ENCODE results near the gene MITF. TPM values are rescaled to one million over a fixed set of nuclear protein-coding genes. Genes with fewer than 3 reads are reported as not detected.

Gene MITF
- total RNA-seq, 2 donors from 2014 or later: 1.8 to 3.0 TPM

DNA sequence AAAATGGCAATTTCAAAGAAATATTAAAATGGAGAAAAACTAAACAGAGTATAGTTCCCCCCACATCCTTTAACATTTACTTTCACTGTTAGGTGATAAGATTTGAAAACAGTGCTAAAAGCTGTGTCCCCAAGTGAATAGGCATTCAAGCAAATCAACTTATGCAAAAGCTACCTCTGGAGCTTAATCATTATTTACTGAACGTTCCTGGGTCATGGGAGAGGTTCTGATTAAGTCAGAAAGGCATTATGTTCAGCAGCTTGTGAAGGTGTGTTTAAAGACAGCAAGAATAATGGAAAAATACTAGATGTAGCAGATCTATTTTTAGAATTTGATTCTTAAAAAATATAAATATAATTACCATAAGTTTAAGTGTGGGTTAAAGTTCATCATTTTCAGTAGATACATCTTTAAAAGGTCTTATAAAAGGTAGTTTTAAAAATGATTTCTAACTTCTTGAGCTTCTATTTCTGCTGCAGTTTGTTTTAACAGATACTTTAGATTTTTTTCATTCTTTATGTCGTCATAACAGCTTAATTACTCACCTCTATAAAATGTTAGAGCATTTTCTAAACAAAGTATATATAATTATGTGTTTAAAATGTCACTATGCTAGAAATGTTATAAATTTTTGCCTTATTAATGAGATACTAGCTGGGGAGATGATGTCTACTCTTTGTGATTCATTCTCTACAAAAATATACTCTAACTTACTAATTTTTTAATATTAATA is 127.9 kb downstream of the MITF start:
- WGBS, 2 experiments (ENCODE audit: insufficient coverage in 1 of 2, insufficient read length in 1 of 2): 21 to 50% methylated on average over 1 of the region's 2 CpGs
- no peak for DNase-seq

DNA sequence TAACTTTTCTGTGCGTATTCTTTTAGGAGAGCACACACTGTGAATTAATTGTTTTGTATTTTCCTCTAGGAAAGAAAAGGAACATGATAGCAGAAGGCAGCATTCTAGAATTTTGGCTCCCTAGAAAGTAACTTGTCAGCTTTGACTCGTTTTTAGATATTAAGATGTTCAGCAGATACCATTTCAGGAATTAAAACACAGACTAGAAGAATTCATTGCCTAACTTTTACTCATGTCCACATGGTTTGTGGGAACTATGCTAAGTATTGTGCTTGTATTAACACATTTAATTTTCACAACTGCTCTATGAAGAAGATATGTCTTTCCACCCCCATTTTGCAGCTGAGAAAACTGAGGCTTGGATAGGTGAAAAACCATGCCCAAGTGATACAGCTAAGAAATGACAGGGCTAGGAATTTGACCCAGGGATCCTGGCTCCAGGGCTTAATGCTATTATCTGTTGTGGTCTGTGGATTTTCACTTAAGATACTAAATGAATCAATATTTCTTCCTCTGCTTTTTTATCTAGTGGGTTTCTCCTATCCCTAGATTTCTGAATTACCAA is 128.8 kb downstream of the MITF start:
- Histone ChIP-seq H3K9ac (ENCODE audit: extremely low read depth, low read length, poor library complexity, severe bottlenecking) (no peak overlapping the region), H3K4me1 (ENCODE audit: control insufficient read depth, insufficient read depth, low read length) (peaks cover 8% of the 10 kb centered on the region), H3K36me3 (ENCODE audit: control insufficient read depth, insufficient read depth, low read length) (no peaks in the 10 kb centered on the region), H3K27ac (ENCODE audit: low read depth, low read length) (no peak overlapping the region), H3K4me3 (ENCODE audit: low read length) (no peak overlapping the region), H3K27me3 (ENCODE audit: control insufficient read depth, insufficient read depth, low read length, poor library complexity, severe bottlenecking) (peaks cover 39% of the 10 kb centered on the region), H3K9me3 (ENCODE audit: control insufficient read depth, low read length) (no peaks in the 10 kb centered on the region)
- 94 to 100% methylated on average over 1 to 2 of the region's 2 CpGs for WGBS, 2 experiments (ENCODE audit: insufficient coverage in 1 of 2, insufficient read length in 1 of 2)
- H3K9me3 Mint-ChIP-seq: no peaks in the 10 kb centered on the region
- H3K4me1 Mint-ChIP-seq: peaks cover 16% of the 10 kb centered on the region
- no peaks in the 10 kb centered on the region for H3K36me3 Mint-ChIP-seq (ENCODE audit: low read depth)
- DNase-seq: no peak
- H3K4me3 Mint-ChIP-seq: no peak overlapping the region
- H3K27ac Mint-ChIP-seq: no peak overlapping the region
- H3K27me3 Mint-ChIP-seq (ENCODE audit: insufficient read depth): peaks cover 25% of the 10 kb centered on the region
- TF ChIP-seq, protein P1, sequence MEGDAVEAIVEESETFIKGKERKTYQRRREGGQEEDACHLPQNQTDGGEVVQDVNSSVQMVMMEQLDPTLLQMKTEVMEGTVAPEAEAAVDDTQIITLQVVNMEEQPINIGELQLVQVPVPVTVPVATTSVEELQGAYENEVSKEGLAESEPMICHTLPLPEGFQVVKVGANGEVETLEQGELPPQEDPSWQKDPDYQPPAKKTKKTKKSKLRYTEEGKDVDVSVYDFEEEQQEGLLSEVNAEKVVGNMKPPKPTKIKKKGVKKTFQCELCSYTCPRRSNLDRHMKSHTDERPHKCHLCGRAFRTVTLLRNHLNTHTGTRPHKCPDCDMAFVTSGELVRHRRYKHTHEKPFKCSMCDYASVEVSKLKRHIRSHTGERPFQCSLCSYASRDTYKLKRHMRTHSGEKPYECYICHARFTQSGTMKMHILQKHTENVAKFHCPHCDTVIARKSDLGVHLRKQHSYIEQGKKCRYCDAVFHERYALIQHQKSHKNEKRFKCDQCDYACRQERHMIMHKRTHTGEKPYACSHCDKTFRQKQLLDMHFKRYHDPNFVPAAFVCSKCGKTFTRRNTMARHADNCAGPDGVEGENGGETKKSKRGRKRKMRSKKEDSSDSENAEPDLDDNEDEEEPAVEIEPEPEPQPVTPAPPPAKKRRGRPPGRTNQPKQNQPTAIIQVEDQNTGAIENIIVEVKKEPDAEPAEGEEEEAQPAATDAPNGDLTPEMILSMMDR (conservative IDR thresholded peaks at IDR 0.05): no peak

More for the DNA sequence above, 127.9 kb downstream of the MITF start:
- peaks cover 16% of the 10 kb centered on the region for H3K4me1 Mint-ChIP-seq
- H3K27me3 ChIP-seq (ENCODE audit: control insufficient read depth, insufficient read depth, low read length, poor library complexity, severe bottlenecking): peaks cover 40% of the 10 kb centered on the region
- H3K4me3 ChIP-seq (ENCODE audit: low read length): no peak overlapping the region
- peaks cover 25% of the 10 kb centered on the region for H3K27me3 Mint-ChIP-seq (ENCODE audit: insufficient read depth)
- no peaks in the 10 kb centered on the region for H3K9me3 Mint-ChIP-seq
- no peak overlapping the region for H3K4me3 Mint-ChIP-seq
- H3K36me3 Mint-ChIP-seq (ENCODE audit: low read depth): no peaks in the 10 kb centered on the region
- no peak overlapping the region for H3K27ac ChIP-seq (ENCODE audit: low read depth, low read length)
- no peaks in the 10 kb centered on the region for H3K36me3 ChIP-seq (ENCODE audit: control insufficient read depth, insufficient read depth, low read length)
- TF ChIP-seq, protein P1 (conservative IDR thresholded peaks at IDR 0.05): no peak
- H3K27ac Mint-ChIP-seq: no peak overlapping the region
- H3K9ac ChIP-seq (ENCODE audit: extremely low read depth, low read length, poor library complexity, severe bottlenecking): no peak overlapping the region
- H3K4me1 ChIP-seq (ENCODE audit: control insufficient read depth, insufficient read depth, low read length): peaks cover 8% of the 10 kb centered on the region
- H3K9me3 ChIP-seq (ENCODE audit: control insufficient read depth, low read length): no peaks in the 10 kb centered on the region

DNA sequence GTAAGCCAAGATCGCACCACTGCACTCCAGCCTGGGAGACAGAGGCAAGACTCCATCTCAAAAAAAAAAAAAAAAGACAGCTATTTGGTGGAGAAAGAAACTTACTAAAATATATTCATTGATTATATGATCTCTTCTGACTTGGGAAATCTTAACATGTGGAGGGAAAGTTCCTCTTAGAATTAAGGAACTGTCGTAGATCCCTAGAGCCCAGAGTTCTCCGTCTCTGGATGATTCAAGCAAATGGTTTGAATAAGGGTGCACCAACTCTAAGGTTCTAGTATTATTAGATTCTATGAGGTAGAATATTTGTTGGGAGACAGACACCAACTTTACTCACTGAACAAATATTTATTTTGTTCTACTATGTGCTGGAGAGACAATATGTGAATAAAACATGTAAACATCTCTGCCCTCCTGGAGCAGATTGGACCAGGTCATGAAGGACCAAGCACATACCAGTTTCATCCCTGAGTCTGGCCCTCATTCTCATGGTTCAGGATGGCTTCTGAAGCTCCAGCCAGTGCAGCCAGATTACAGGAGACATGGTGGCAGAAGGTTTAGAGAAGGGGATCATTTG is 129.7 kb downstream of the MITF start:
- H3K4me1 Mint-ChIP-seq: peaks cover 16% of the 10 kb centered on the region
- peaks cover 34% of the 10 kb centered on the region for H3K27me3 ChIP-seq (ENCODE audit: control insufficient read depth, insufficient read depth, low read length, poor library complexity, severe bottlenecking)
- peaks cover 8% of the 10 kb centered on the region for H3K4me1 ChIP-seq (ENCODE audit: control insufficient read depth, insufficient read depth, low read length)
- TF ChIP-seq, protein P1 (conservative IDR thresholded peaks at IDR 0.05): no peak
- no peak overlapping the region for H3K4me3 Mint-ChIP-seq
- no peak overlapping the region for H3K27ac Mint-ChIP-seq
- no peak overlapping the region for H3K4me3 ChIP-seq (ENCODE audit: low read length)
- H3K27ac ChIP-seq (ENCODE audit: low read depth, low read length): no peak overlapping the region
- H3K9me3 Mint-ChIP-seq: no peaks in the 10 kb centered on the region
- H3K9me3 ChIP-seq (ENCODE audit: control insufficient read depth, low read length): no peaks in the 10 kb centered on the region
- no peak overlapping the region for H3K9ac ChIP-seq (ENCODE audit: extremely low read depth, low read length, poor library complexity, severe bottlenecking)
- WGBS, 2 experiments (ENCODE audit: insufficient coverage in 1 of 2, insufficient read length in 1 of 2): 99% methylated on average over 3 of the region's 3 CpGs; no CpG with 5 or more reads in 1 of the 2 experiments
- DNase-seq: no peak
- no peaks in the 10 kb centered on the region for H3K36me3 ChIP-seq (ENCODE audit: control insufficient read depth, insufficient read depth, low read length)
- H3K27me3 Mint-ChIP-seq (ENCODE audit: insufficient read depth): peaks cover 22% of the 10 kb centered on the region
- H3K36me3 Mint-ChIP-seq (ENCODE audit: low read depth): no peaks in the 10 kb centered on the region
